NT2/D1 (cell line): Measurements from ENCODE around the gene ATL1.

Source experiments
- SUZ12 ChIP-seq: IDR thresholded peaks from 2 replicates; pipeline ENCODE4 v1.6.1; 2011; ENCODE audit not compliant: insufficient read length, insufficient read depth; ENCODE audit errors: extremely low read depth
- YY1 ChIP-seq: IDR thresholded peaks from 2 replicates; pipeline ENCODE4 v1.6.1; 2011; ENCODE audit not compliant: insufficient read length, insufficient read depth

DNA sequence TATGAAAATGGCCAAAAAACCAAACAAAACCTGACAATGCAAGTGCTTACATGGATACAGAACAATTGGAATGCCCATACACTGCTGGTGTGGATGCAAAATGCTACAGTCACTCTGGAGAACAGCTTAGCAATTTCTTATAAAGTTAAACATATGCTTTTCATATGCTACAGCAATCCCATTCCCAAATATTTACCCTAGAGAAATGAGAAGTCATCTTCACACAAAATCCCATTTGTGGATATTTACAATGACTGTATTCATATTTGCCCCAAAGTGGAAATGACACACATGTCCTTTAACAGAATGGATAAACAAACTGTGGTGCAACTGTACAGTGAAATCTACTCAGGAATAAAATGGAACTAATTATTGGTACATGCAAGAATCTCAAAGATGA is 87.8 kb downstream of the ATL1 start:
- no peak for TF ChIP-seq YY1
- no peak for TF ChIP-seq SUZ12
